GM18517 (cell line): ENCODE measurements around the gene SLC36A4.
"Not testable (repeated sequence)": the region's sequence is repeated elsewhere in the genome, so short reads cannot be mapped to it uniquely, and the experiment has no call there.

Source experiments
- ATAC-seq: cut with Tn5 transposase; IDR thresholded peaks from one replicate; pipeline ENCODE4 v1.9.1; 2021; ENCODE audit warnings: mild to moderate bottlenecking, moderate library complexity; ENCODE audit not compliant: unreplicated experiment

SLC36A4 gene

GRCh38 chr11:93197380-93198214 is at the start of gene SLC36A4:
TSS of gene SLC36A4 (minus strand) at chr11:93197991. CDS start at chr11:93197832, 159 bp downstream.
- peak; percentile 91 for ATAC-seq

GRCh38 chr11:93246790-93247189 is 49.0 kb upstream of the SLC36A4 start:
- ATAC-seq: not testable (repeated sequence)

DNA sequence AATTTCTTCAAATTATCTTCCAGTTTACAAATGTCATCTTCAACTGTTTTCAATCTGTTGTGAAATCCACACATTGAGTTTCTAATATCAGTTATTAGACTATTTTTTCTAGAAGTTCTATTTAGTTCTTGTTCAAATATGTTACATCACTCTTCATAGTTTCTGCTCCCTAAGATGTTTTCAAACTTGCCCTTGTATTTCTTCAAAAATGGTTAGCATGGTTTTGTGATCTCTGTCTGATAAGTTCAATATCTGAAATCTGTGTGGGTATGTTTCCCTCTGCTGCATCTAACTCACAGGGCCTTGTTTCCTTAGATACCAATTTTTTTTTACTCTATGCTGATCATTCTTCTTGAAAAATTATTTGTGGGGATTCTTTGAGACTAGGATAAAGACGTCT is 46.2 kb upstream of the SLC36A4 start:
- ATAC-seq: no peak

DNA sequence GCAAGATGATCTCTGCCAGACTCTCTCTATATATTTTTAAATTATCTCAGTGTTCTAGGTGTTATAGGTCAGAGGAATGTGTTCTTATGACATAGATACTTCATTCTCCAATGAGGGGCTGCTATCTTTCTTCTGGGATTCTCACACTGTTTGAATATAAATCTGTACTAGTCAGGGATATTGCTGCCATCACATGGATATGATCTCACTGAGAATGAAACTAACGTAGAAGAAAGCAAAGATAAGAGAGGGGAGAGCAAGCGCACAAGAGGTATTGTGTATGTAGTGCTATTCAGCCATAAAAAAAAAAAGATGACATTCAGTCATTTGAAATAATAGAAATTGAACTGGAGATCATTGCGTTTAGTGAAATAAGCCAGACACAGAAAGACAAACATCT is 42.2 kb upstream of the SLC36A4 start:
- ATAC-seq: no peak

- no peak for ATAC-seq
These were observed 41.2 kb upstream of the SLC36A4 start for GRCh38 chr11:93238956-93239355.

DNA sequence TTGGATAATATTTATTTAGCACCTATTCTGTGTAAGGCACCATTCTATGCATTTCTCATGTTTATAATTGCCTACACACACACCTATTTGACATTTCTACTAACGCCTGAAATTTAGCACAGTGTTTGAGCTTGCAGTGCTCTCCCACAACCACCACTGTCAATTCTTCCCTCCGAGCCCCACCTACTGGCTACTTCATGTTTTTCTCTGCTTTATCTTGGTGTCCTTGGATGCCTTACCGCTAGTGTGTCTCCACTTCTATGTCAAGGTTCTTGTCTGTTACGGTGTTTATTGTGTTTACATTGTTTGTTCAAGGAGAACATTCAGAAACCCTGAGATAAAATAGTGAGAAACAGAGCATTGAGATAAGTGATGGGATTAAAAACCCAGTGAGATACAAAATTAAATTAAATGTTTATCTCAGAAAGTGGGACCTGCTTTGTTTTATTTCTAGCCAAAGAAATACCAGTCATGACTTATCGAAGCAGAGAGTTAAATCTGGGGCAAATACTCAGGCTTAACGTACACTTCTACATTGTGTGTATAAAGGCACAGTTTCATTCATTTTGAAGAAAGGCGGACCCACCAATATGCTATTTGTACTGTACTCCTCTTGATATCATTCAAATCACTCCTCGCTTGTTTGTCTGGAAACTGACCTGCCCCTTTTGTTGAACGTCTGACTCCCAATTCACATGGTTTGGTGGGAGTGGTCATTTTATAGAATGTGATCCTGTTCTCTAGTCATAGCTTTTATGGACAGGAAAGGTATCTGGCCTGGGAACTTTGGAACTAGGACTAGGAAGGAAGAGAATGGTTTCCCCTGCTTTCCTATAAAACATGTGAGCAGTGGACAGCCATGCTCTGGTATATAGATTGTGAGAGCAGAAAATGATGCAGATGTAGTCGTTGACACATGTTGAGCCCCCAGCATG is 39.2 kb upstream of the SLC36A4 start:
- ATAC-seq: no peak

DNA sequence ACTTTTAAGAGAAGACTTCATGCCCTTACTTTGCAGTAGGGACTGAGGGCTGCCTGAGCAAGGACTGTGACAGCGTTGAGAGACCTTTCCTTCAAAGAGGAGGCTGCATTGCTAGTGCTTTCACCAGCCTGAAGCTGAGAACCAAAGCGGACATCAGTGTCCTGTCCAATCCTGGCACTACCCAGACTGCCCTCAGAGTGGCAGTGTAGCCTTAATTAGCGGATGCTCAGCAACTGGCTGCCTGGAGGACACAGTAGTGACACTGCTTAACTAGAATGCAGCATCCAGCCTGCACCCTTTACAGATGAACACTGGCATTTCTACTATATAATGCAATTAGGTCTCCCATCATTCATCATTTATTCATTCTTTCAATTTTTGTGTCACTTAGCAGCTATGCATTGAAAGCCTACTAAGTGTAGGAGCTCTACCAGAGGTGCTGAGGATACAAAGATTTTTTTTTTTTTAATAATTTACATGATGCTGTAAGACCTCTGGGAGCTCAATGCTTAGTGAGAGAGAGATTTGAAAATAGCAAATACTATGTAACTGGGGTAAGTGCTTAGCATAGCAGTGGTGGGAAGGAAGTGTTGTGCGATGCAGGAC is 36.9 kb upstream of the SLC36A4 start:
- ATAC-seq: peak; percentile 97

DNA sequence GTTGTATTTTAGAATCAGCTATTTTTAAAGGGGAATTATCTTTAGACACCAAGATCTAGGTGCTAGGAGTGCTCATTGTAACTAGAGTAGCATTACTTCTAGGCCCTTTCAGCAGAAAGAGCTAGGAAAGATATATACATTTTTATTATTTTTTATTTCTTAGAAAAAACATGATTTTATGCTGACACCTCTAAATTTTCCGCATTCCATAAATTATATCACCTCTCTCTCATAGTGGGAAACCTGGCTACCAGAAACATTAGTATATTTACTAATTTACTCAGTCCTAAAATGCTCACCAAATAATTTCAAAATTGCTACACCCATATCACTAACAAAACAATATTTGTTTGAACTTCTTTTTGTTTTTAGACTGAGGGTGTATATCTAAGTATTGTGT is 32.1 kb upstream of the SLC36A4 start:
- ATAC-seq: no peak

- no peak for ATAC-seq
These were observed 27.9 kb upstream of the SLC36A4 start for GRCh38 chr11:93225662-93226061.

- ATAC-seq: no peak
These were observed 23.7 kb upstream of the SLC36A4 start for GRCh38 chr11:93221539-93221938.

DNA sequence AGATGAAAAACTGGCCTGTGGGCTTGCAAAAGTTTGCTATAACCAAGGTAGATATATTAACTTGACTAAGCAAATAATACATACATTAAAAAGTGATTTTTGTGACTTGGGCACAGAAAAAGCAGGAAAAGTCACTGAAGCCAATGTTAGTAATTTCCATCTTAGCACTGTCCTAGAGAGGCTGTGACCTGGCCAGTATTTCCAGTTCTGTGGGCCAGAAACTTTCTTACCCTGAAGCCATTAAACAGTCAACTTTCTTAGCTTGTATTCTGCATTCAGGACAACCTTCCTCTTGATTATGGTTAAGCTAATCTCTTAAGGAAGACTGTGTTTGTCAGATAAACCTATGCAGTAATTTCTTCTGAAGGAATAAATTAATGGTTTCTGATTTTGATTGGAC is 22.3 kb upstream of the SLC36A4 start:
- ATAC-seq: no peak

GRCh38 chr11:93219440-93219839 is 21.6 kb upstream of the SLC36A4 start:
- no peak for ATAC-seq

DNA sequence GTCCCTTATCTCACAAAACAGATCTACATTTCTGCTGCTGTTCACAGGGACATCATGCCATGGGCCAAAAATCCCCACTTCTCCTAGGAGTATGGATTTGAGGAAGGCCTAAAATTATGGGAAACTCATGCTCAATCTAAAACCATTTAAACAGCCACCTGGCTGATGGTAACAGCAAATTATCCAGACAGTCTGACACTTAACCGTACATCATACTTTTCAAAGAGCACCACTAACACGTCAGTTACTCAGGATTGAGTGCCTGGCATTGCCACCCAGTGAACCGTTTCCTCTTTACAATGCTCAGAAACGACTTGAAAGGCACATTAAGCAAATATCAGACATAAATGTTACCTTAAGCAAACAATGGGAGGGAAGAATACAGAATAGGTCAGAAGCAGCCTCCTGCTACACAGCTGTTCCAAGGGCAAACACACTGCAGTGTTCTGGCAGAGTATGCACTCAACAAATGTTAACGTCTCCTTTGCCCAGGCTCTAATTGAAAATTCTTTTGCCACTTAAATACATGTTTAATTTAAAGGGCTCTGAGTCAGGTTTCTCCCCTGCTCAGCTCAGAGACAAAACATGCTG is 18.8 kb upstream of the SLC36A4 start:
- no peak for ATAC-seq

DNA sequence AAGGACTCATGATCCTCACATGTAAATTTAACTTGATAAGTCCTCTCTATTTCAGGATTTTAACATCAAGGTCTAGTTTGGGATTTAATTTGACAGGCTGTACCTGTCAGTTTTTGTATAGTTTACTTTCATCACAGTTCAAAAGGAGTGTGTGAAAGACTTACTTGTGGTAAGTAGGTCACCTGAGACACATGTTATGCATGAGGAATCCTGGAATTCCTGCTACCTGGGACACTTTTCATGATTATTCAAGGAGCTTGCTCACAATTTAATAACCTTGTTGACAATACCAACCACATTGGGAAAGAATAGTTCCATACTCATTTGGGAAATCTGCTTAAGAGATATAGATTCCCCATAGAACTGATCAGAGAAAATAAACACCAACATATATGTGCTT is 15.8 kb upstream of the SLC36A4 start:
- ATAC-seq: no peak

- ATAC-seq: no peak
These were observed 14.3 kb upstream of the SLC36A4 start for GRCh38 chr11:93212094-93212493.

- ATAC-seq: no peak
These were observed 11.7 kb upstream of the SLC36A4 start for GRCh38 chr11:93209466-93209865.

DNA sequence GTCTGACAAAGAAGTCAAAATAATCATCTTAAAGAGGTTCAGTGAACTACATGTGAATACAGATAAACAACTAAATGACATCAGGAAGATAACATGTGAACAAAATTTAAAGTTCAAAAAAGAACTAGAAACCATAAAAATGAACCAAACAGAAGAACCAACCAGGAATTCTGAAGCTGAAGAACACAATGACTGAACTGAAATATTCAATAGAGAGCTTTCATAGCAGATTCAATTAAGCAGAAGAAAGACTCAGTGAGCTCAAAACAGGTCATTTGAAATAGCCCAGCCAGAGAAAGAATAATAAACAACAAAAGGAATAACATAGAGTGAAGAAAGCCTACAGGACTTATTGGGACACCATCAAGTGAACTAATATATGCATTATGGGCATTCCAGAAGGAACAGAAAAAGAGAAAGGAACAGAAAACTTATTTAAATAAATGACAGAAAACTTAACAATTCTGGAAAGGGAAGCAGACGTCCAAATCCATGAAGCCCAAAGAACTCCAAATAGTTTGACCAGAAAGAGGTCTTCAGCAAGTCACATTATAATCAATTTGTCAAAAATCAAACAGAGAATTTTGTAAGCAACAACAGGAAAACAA is 11.0 kb upstream of the SLC36A4 start:
- no peak for ATAC-seq

DNA sequence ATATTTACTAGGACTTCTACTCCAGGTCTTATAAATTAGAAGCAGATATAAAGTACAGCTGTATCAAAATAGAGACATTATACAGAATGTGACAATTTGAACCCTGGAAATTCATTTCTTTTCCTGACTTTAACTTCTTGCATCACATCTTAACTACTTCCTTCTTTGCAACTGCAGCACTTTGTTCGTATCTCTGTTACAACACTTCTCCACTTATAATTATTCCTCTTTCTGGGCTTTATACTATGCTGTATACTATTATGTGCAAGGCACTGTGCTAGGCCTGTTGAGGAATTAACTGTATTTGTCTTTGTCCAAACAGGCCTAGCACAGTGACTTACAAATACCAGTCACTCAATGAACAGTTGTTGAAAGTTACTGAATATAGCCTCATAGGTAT is 1.8 kb upstream of the SLC36A4 start:
- no peak for ATAC-seq

DNA sequence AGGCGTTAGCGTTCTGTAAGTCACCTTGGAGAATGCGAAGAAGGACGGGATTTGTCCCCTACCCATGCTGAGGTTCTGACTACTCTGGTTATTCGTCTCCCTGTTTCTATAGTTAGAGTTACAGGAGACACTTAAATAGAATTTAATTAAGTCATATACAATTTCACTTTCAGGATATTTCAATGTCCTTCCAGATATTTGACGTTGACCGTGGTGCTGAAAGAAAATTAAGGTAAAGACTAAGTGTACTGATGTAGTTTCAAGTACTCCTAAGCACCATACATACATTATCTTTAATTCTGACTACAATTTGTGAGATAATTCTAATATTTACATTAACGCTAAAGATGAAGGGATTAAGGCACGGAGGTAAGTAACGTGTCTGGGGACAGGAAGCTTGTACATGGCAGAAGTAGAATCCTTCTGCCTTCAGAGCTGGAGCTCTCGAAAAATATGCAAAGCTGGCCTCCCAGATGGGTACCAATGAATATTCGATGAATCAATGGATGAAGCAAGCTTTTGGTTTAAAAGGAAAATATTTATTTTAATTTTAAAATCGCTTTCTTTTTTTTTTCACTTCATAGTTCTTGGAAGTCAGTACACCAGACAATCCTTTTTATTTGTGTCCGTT is 539 bp upstream of the SLC36A4 start:
- ATAC-seq: no peak

GRCh38 chr11:93196816-93197379 is 893 bp downstream of the SLC36A4 start:
- ATAC-seq: peak; percentile 27
